ENCODE measurements around the gene PGRMC2. TPM values are rescaled to one million over a fixed set of nuclear protein-coding genes. Genes with fewer than 3 reads are reported as not detected.
"Not testable (repeated sequence)": the region's sequence is repeated elsewhere in the genome, so short reads cannot be mapped to it uniquely, and the experiment has no call there.

Gene PGRMC2
- total RNA-seq, 2 experiments from 2014 or later, result 37.8 to 38.0 TPM

GRCh38 chr4:128256539-128256938, 31.1 kb downstream of the PGRMC2 start:
- Mint-ChIP-seq H3K36me3 (ENCODE audit: low read depth) (no peaks in the 10 kb centered on the region), H3K4me1 (ENCODE audit: low read depth) (no peaks in the 10 kb centered on the region), H3K4me3 (no peak overlapping the region), H3K9me3 (ENCODE audit: insufficient read depth) (no peaks in the 10 kb centered on the region), H3K27ac (no peak overlapping the region), H3K27me3 (ENCODE audit: low read depth) (peaks cover 5% of the 10 kb centered on the region)
- CTCF ChIA-PET, result no interaction called here
- no peak for DNase-seq
- POLR2A ChIA-PET, result no interaction called here
- no peak for ATAC-seq

- Mint-ChIP-seq H3K4me1 (ENCODE audit: low read depth) (no peaks in the 10 kb centered on the region), H3K27me3 (ENCODE audit: low read depth) (peaks cover 5% of the 10 kb centered on the region), H3K4me3 (no peak overlapping the region), H3K9me3 (ENCODE audit: insufficient read depth) (no peaks in the 10 kb centered on the region), H3K36me3 (ENCODE audit: low read depth) (no peaks in the 10 kb centered on the region), H3K27ac (no peak overlapping the region)
- ATAC-seq (no peak), DNase-seq (no peak)
- POLR2A ChIA-PET, result no interaction called here
- CTCF ChIA-PET, result no interaction called here
Measured at GRCh38 chr4:128255906-128256305, 31.7 kb downstream of the PGRMC2 start.

GRCh38 chr4:128249787-128250668, 37.6 kb downstream of the PGRMC2 start:
- no peak overlapping the region for H3K4me3 Mint-ChIP-seq
- ATAC-seq (no peak), DNase-seq (no peak)
- H3K4me1 Mint-ChIP-seq (ENCODE audit: low read depth), result no peaks in the 10 kb centered on the region
- ChIA-PET POLR2A (no interaction called here), CTCF (no interaction called here)
- peaks cover 2% of the 10 kb centered on the region for H3K36me3 Mint-ChIP-seq (ENCODE audit: low read depth)
- H3K9me3 Mint-ChIP-seq (ENCODE audit: insufficient read depth), result peaks cover 23% of the 10 kb centered on the region
- no peak overlapping the region for H3K27ac Mint-ChIP-seq
- peaks cover 4% of the 10 kb centered on the region for H3K27me3 Mint-ChIP-seq (ENCODE audit: low read depth)

DNA sequence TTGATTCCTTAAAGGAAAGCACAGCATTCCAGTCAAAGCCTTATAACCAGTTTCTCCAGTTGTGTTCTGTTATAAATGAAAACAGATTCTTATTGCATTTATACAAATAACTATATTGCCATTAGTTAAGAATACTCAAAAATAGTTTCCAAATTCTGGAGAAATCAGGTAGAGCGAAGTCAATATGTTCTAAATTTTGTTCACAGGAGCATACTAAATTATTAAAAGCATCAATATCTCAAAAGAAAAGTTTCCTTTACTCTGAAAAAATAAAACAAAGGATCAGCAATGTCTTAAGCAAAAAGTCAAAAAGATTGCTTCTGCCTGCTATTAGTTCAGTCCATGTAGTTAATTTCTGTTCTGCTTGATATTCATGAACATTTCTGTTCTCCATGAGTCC, 39.7 kb downstream of the PGRMC2 start:
- Mint-ChIP-seq H3K9me3 (ENCODE audit: insufficient read depth) (peaks cover 23% of the 10 kb centered on the region), H3K36me3 (ENCODE audit: low read depth) (peaks cover 2% of the 10 kb centered on the region), H3K4me1 (ENCODE audit: low read depth) (no peaks in the 10 kb centered on the region), H3K27ac (no peak overlapping the region), H3K4me3 (no peak overlapping the region), H3K27me3 (ENCODE audit: low read depth) (peaks cover 2% of the 10 kb centered on the region)
- DNase-seq (no peak), ATAC-seq (no peak)
- POLR2A ChIA-PET, result no interaction called here
- CTCF ChIA-PET, result no interaction called here

DNA sequence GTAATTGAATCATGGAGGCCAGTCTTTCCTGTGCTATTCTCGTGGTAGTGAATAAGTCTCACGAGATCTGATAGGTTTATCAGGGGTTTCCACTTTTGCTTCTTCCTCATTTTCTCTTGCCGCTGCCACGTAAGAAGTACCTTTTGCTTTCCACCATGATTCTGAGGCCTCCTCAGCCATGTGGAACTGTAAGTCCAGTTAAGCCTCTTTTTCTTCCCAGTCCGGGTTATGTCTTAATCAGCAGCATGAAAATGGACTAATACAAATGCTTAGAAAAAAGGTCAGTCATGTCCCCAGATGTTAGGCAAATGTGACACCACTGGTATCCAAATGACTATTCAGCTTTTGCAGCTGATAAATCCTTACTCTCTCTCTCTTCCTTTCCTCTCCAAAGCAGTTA, 42.2 kb downstream of the PGRMC2 start:
- CTCF ChIA-PET; H3K27me3 Mint-ChIP-seq (ENCODE audit: low read depth); ATAC-seq; DNase-seq; H3K27ac Mint-ChIP-seq; H3K4me1 Mint-ChIP-seq (ENCODE audit: low read depth); H3K4me3 Mint-ChIP-seq; H3K36me3 Mint-ChIP-seq (ENCODE audit: low read depth); POLR2A ChIA-PET: not testable (repeated sequence)
- peaks cover 21% of the 10 kb centered on the region for H3K9me3 Mint-ChIP-seq (ENCODE audit: insufficient read depth)

DNA sequence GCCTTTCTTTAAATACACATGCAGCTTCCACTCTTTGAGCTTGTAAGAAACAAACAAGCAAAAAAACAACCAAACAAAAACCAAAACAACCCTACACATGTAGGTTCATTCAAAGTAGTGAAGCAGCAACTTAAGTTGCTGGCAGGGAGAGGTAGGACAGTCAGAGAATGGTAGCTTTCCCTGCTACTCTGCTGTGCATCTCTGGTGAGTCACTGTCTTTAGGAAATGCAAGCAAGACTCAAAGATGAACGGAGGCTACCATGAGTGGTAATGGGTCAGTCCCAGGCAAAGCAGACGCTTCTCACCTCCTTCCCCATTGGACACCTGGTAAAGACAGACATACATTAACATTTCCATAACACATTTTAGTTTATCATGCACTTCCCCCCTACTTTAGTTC, 43.2 kb downstream of the PGRMC2 start:
- no peak overlapping the region for H3K27ac Mint-ChIP-seq
- no peak for DNase-seq
- CTCF ChIA-PET, result no interaction called here

GRCh38 chr4:128242601-128243000, 45.0 kb downstream of the PGRMC2 start:
- Mint-ChIP-seq H3K27me3 (ENCODE audit: low read depth) (peaks cover 2% of the 10 kb centered on the region), H3K4me3 (no peak overlapping the region)

More for the DNA sequence above, 43.2 kb downstream of the PGRMC2 start:
- Mint-ChIP-seq H3K9me3 (ENCODE audit: insufficient read depth) (peaks cover 12% of the 10 kb centered on the region), H3K36me3 (ENCODE audit: low read depth) (no peaks in the 10 kb centered on the region), H3K27me3 (ENCODE audit: low read depth) (peaks cover 2% of the 10 kb centered on the region), H3K4me1 (ENCODE audit: low read depth) (no peaks in the 10 kb centered on the region), H3K4me3 (no peak overlapping the region)
- POLR2A ChIA-PET, result no interaction called here
- ATAC-seq, result no peak

GRCh38 chr4:128241981-128242380, 45.6 kb downstream of the PGRMC2 start:
- H3K9me3 Mint-ChIP-seq (ENCODE audit: insufficient read depth), result no peaks in the 10 kb centered on the region
- H3K27me3 Mint-ChIP-seq (ENCODE audit: low read depth), result peaks cover 4% of the 10 kb centered on the region
- no peak overlapping the region for H3K27ac Mint-ChIP-seq
- no peak for ATAC-seq
- no peak overlapping the region for H3K4me3 Mint-ChIP-seq
- H3K4me1 Mint-ChIP-seq (ENCODE audit: low read depth), result no peaks in the 10 kb centered on the region
- ChIA-PET POLR2A (no interaction called here), CTCF (no interaction called here)
- no peaks in the 10 kb centered on the region for H3K36me3 Mint-ChIP-seq (ENCODE audit: low read depth)
- no peak for DNase-seq

More at GRCh38 chr4:128242601-128243000, 45.0 kb downstream of the PGRMC2 start:
- ATAC-seq, result no peak
- ChIA-PET CTCF (no interaction called here), POLR2A (no interaction called here)
- Mint-ChIP-seq H3K36me3 (ENCODE audit: low read depth) (no peaks in the 10 kb centered on the region), H3K4me1 (ENCODE audit: low read depth) (no peaks in the 10 kb centered on the region), H3K27ac (no peak overlapping the region), H3K9me3 (ENCODE audit: insufficient read depth) (no peaks in the 10 kb centered on the region)
- no peak for DNase-seq

DNA sequence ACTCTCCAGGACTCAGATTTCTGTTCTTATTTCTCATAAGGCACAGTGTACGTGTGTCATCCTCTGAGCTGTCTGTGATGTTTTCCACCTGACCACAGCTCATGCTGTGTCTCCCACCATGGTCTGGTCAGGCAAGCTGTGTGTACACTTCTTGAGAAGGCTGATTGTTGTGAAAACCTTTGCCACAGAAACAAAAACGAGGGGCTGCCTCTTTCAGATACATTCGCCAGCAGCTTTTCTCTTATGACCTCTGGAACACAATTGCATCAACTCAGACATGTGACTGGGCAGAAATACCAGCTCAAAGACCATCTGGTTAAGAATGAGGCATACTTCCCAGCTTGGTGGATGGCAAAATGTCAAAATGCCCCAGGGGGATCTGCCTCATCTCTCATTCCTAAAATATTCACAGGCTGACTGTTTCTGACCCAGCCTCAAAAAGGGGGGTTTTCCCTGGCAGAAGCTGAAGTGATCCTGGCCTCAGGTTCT, 46.1 kb downstream of the PGRMC2 start:
- ChIA-PET CTCF (no interaction called here), POLR2A (no interaction called here)
- peaks cover 2% of the 10 kb centered on the region for H3K27me3 Mint-ChIP-seq (ENCODE audit: low read depth)
- H3K36me3 Mint-ChIP-seq (ENCODE audit: low read depth), result no peaks in the 10 kb centered on the region
- H3K4me1 Mint-ChIP-seq (ENCODE audit: low read depth), result no peaks in the 10 kb centered on the region
- DNase-seq (no peak), ATAC-seq (no peak)
- H3K4me3 Mint-ChIP-seq, result no peak overlapping the region
- H3K9me3 Mint-ChIP-seq (ENCODE audit: insufficient read depth), result no peaks in the 10 kb centered on the region
- no peak overlapping the region for H3K27ac Mint-ChIP-seq

DNA sequence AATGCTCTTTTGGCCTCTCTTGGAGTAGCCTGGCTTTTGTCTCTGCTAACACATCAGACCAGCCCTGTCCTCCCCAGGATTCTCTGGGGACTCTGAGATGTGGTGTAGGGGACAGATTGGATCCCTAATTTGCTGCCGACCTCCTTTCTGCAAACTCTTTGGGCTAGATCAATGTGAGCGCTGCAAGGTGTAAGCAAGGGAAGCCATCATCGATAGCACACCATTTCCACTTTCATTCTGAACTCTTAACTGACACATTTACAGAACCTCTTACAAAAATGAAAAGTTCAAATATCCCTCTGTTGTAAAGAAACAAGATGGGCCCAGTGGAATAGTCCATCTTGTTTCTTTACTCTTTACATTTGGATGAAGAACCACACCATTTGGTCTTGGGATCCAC, 46.6 kb downstream of the PGRMC2 start:
- peaks cover 2% of the 10 kb centered on the region for H3K27me3 Mint-ChIP-seq (ENCODE audit: low read depth)
- ChIA-PET CTCF (no interaction called here), POLR2A (no interaction called here)
- no peaks in the 10 kb centered on the region for H3K9me3 Mint-ChIP-seq (ENCODE audit: insufficient read depth)
- H3K36me3 Mint-ChIP-seq (ENCODE audit: low read depth), result no peaks in the 10 kb centered on the region
- ATAC-seq, result no peak
- no peak overlapping the region for H3K4me3 Mint-ChIP-seq
- no peak for DNase-seq
- no peak overlapping the region for H3K27ac Mint-ChIP-seq
- no peaks in the 10 kb centered on the region for H3K4me1 Mint-ChIP-seq (ENCODE audit: low read depth)

GRCh38 chr4:128234836-128235235, 52.8 kb downstream of the PGRMC2 start:
- ChIA-PET POLR2A (no interaction called here), CTCF (no interaction called here)
- Mint-ChIP-seq H3K4me3 (no peak overlapping the region), H3K9me3 (ENCODE audit: insufficient read depth) (no peaks in the 10 kb centered on the region), H3K27ac (no peak overlapping the region), H3K27me3 (ENCODE audit: low read depth) (peaks cover 4% of the 10 kb centered on the region), H3K36me3 (ENCODE audit: low read depth) (no peaks in the 10 kb centered on the region), H3K4me1 (ENCODE audit: low read depth) (no peaks in the 10 kb centered on the region)
- no peak for DNase-seq
- ATAC-seq, result no peak

- ChIA-PET CTCF (no interaction called here), POLR2A (no interaction called here)
- H3K9me3 Mint-ChIP-seq (ENCODE audit: insufficient read depth), result no peaks in the 10 kb centered on the region
- DNase-seq (no peak), ATAC-seq (no peak)
- no peak overlapping the region for H3K27ac Mint-ChIP-seq
- no peaks in the 10 kb centered on the region for H3K4me1 Mint-ChIP-seq (ENCODE audit: low read depth)
- no peak overlapping the region for H3K4me3 Mint-ChIP-seq
- H3K27me3 Mint-ChIP-seq (ENCODE audit: low read depth), result peaks cover 4% of the 10 kb centered on the region
- no peaks in the 10 kb centered on the region for H3K36me3 Mint-ChIP-seq (ENCODE audit: low read depth)
Measured at GRCh38 chr4:128232719-128233118, 54.9 kb downstream of the PGRMC2 start.

Measured in activated CD8-positive, alpha-beta T cell treated with anti-CD3 and anti-CD28 coated beads, Interleukin-2, amount 10 ng/mL, durations not matched to agents 7 days and 5 days (primary cell).